ENCODE measurements around the gene ZFP64.

- no peak for TF ChIP-seq L3MBTL2 (conservative IDR thresholded peaks at IDR 0.05)
- TF ChIP-seq ELF4 (IDR thresholded peaks at IDR 0.05), result no peak
- TF ChIP-seq SP1 (IDR thresholded peaks at IDR 0.05), result no peak
- TF ChIP-seq ZNF384 (IDR thresholded peaks at IDR 0.05), result no peak
Observed at GRCh38 chr20:52224920-52225319, 33.3 kb upstream of the ZFP64 start.
